Stomach (tissue), 9 donors: ENCODE data around the gene VAT1. TPM values are rescaled to one million over a fixed set of nuclear protein-coding genes. Genes with fewer than 3 reads are reported as not detected.
"Not testable (repeated sequence)": the region's sequence is repeated elsewhere in the genome, so short reads cannot be mapped to it uniquely, and the experiment has no call there.

Source experiments
- DNase-seq, 2 donors: peaks; one replicate each; pipeline versions ENCODE4 v3.0.0 to v3.0.0-alpha.2; 2013 to 2019
- H3K27ac ChIP-seq, 5 donors: fragments of 200-600 bp in 4 of 5; sonication (generic) in 4 of 5; one replicate each; pipeline ENCODE4 v1.5.1; 2013 to 2019; ENCODE audit warnings: mild to moderate bottlenecking in 1 of 5, moderate library complexity in 1 of 5
- H3K27me3 ChIP-seq, 3 donors: fragments of 200-600 bp; sonication (generic); one replicate each; pipeline ENCODE4 v1.5.1; 2017 to 2019; ENCODE audit warnings: mixed run types in 1 of 3
- H3K36me3 ChIP-seq, 4 donors: fragments of 200-600 bp; sonication (generic); 1 replicate in 3 of 4; 2 replicates in 1 of 4; pipeline ENCODE4 v1.5.1; 2016 to 2019
- H3K4me1 ChIP-seq, 4 donors: fragments of 200-600 bp; sonication (generic); one replicate each; pipeline ENCODE4 v1.5.1; 2016 to 2019
- H3K4me3 ChIP-seq, 4 donors: fragments of 200-600 bp; sonication (generic) in 3 of 4; one replicate each; pipeline ENCODE4 v1.5.1; 2016 to 2019; ENCODE audit warnings: mild to moderate bottlenecking in 1 of 4
- H3K9me3 ChIP-seq, 4 donors: fragments of 200-600 bp; sonication (generic); one replicate each; pipeline ENCODE4 v1.5.1; 2016 to 2019
- CTCF ChIP-seq, 7 experiments: fragments of 450-650 bp in 4 of 7; fragments of 200-600 bp in 3 of 7; sonication (generic) in 3 of 7; IDR thresholded peaks; one replicate each; pipeline ENCODE4 v1.5.1; 2016 to 2019; ENCODE audit warnings: antibody characterized with exemption in 7 of 7, control low read depth in 2 of 7, mild to moderate bottlenecking in 1 of 7
- EP300 ChIP-seq: sonication (generic); formaldehyde crosslinking; IDR thresholded peaks from one replicate; pipeline ENCODE4 v1.6.1; 2017; ENCODE audit warnings: antibody characterized with exemption
- POLR2A ChIP-seq, 4 donors: fragments of 450-650 bp; IDR thresholded peaks; one replicate each; pipeline ENCODE4 v1.6.1; 2016; ENCODE audit warnings: antibody characterized with exemption in 4 of 4, control low read depth in 2 of 4, mild to moderate bottlenecking in 1 of 4, moderate library complexity in 1 of 4
- POLR2AphosphoS5 ChIP-seq, 3 donors: sonication (generic); formaldehyde crosslinking; IDR thresholded peaks; one replicate each; pipeline ENCODE4 v1.6.1; 2016; ENCODE audit warnings: antibody characterized with exemption in 3 of 3
- WGBS, 5 donors: extraction: QIAGEN DNeasy Blood & Tissue Kit in 3 of 5; methylation state at CpG; one replicate each; pipeline versions ENCODE4 v1.1.5 to v1.1.7; 2013 to 2018; 5-methylcytosine and 5-hydroxymethylcytosine counted together
- intact Hi-C: fragments of 100-400 bp; cut with DNase I; formaldehyde crosslinking; loops from one replicate; pipeline ENCODE4 v1.15.1; 2023; ENCODE audit warnings: low total_unique reads
- polyA plus RNA-seq, 3 donors: library from polyadenylated mRNA; stranded (reverse); fragments of 200-250 nt; gene quantifications; one replicate each; pipeline ENCODE4 v1.2.3, GENCODE V29; 2013
- total RNA-seq, 5 donors: library from RNA; depleted of rRNA; stranded (reverse); fragments of >200 nt; gene quantifications; one replicate each; pipeline versions ENCODE4 v1.1.0 to v1.2.3, GENCODE V29; 2014 to 2016
- donor health status: healthy with polysubstance abuse.
- donor health status: Bipolar disorder and iron deficiency.
- donor health status: healthy.

VAT1 gene
- total and polyA plus RNA-seq, 8 donors: 8.2 to 73.6 (median 56.6) TPM

GRCh38 chr17:43003542-43004172, 18.5 kb downstream of the VAT1 start:
- Histone ChIP-seq H3K4me3 (no peak overlapping the region), H3K36me3 (peaks cover 39 to 56% (median 54%) of the 10 kb centered on the region in 4 donors), H3K9me3 (no peaks in the 10 kb centered on the region), H3K4me1 (peaks cover 26 to 66% (median 37%) of the 10 kb centered on the region in 4 donors), H3K27ac (peak overlapping the region in 3 of 5 donors; percentile 10 to 33 (median 15)), H3K27me3 (no peaks in the 10 kb centered on the region)
- TF ChIP-seq EP300 (no peak), POLR2AphosphoS5 (IDR thresholded peaks at IDR 0.05) (no peak), CTCF (IDR thresholded peaks at IDR 0.05) (no peak), POLR2A (IDR thresholded peaks at IDR 0.05) (no peak)
- 65 to 80% (median 72%) methylated on average over 5 of the region's 5 CpGs for WGBS, 5 donors
- no peak for DNase-seq
- intact Hi-C loops: no loop called here

- peaks cover 39 to 56% (median 54%) of the 10 kb centered on the region in 4 donors for H3K36me3 ChIP-seq
- DNase-seq, H3K9me3 ChIP-seq, H3K27me3 ChIP-seq, intact Hi-C loops, H3K4me3 ChIP-seq: not testable (repeated sequence)
- peak overlapping the region in 4 of 5 donors; percentile 33 to 93 (median 60) for H3K27ac ChIP-seq
- WGBS, 5 donors: 89 to 93% (median 91%) methylated on average over 13 of the region's 13 CpGs
- peaks cover 26 to 53% (median 30%) of the 10 kb centered on the region in 4 donors for H3K4me1 ChIP-seq
Observed at GRCh38 chr17:43000894-43001293, 21.3 kb downstream of the VAT1 start.

- TF ChIP-seq POLR2AphosphoS5 (IDR thresholded peaks at IDR 0.05) (no peak), CTCF (IDR thresholded peaks at IDR 0.05) (no peak), EP300 (no peak), POLR2A (IDR thresholded peaks at IDR 0.05) (no peak)
Observed at GRCh38 chr17:42999003-42999525, 23.1 kb downstream of the VAT1 start.

GRCh38 chr17:42997984-42998938, 23.9 kb downstream of the VAT1 start, which contains the start of gene RPL27:
TSS of gene RPL27 (plus strand) at chr17:42998419. CDS start at chr17:42998751, 332 bp downstream.
- DNase-seq: peak; percentile 99 to 100
- H3K4me3 ChIP-seq: peak within 1 kb of the TSS; percentile 62 to 80 (median 73)
- intact Hi-C loops: no loop called here
- no peaks in the 10 kb centered on the region for H3K9me3 ChIP-seq
- H3K36me3 ChIP-seq: peaks cover 34 to 62% (median 55%) of the 10 kb centered on the region in 4 donors
- no peaks in the 10 kb centered on the region for H3K27me3 ChIP-seq
- H3K4me1 ChIP-seq: peaks cover 26 to 47% (median 30%) of the 10 kb centered on the region in 4 donors
- 0 to 1% (median 0%) methylated on average over 40 to 49 of the region's 49 CpGs for WGBS, 5 donors
- peak within 1 kb of the TSS; percentile 83 to 95 (median 92) for H3K27ac ChIP-seq
- peak in 1 of 4 donors; percentile 43 for TF ChIP-seq POLR2A (IDR thresholded peaks at IDR 0.05)
- peak in 6 of 7 experiments; percentile 79 to 98 (median 92) for TF ChIP-seq CTCF (IDR thresholded peaks at IDR 0.05)
- TF ChIP-seq POLR2AphosphoS5 (IDR thresholded peaks at IDR 0.05): peak; percentile 86 to 99 (median 91)
- no peak for TF ChIP-seq EP300

More at GRCh38 chr17:42999003-42999525, 23.1 kb downstream of the VAT1 start:
- Histone ChIP-seq H3K4me1 (peaks cover 26 to 53% (median 30%) of the 10 kb centered on the region in 4 donors), H3K4me3 (peak overlapping the region; percentile 62 to 80 (median 73)), H3K27me3 (no peaks in the 10 kb centered on the region), H3K36me3 (peaks cover 39 to 60% (median 54%) of the 10 kb centered on the region in 4 donors), H3K9me3 (no peaks in the 10 kb centered on the region), H3K27ac (peak overlapping the region; percentile 83 to 95 (median 92))
- WGBS, 5 donors: 5 to 12% (median 7%) methylated on average over 10 of the region's 10 CpGs
- DNase-seq: no peak
- intact Hi-C loops: no loop called here
